Measurements from ENCODE around the gene ZNF793. TPM values are rescaled to one million over a fixed set of nuclear protein-coding genes. Genes with fewer than 3 reads are reported as not detected.

Gene ZNF793
- total and polyA plus RNA-seq, 2 experiments from 2014 or later = 8.0 to 11.4 TPM

DNA sequence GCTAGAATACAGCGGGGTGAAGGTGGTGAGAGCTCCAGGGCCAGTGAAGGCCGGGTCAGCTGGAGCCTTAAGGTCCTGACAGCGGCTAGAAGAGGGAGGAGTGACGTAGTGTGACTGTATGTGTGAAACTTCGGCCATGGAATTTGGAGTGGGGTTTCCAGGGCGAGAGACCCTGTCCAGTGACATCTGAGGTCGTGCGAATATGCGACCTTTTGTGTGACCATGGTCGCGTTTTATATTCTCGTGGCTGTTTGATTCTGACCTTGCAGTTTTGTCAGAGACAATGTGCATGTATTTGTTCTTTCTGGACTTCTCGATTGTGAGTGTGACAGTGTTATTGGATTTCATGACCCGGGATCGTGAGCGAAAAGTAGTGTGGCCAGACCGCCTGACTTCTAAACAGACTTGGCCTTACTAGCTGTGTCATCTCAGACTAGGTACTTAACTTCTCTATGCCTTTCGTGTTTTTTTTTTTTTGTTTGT is 39.1 kb upstream of the ZNF793 start:
- Mint-ChIP-seq H3K9me3 (no peaks in the 10 kb centered on the region; the same call in 2 of the 3 replicates), H3K27me3 (ENCODE audit: insufficient read depth, low read depth, poor library complexity) (peaks cover 15% of the 10 kb centered on the region), H3K4me3 (peak overlapping the region; percentile 98), H3K27ac (no peak overlapping the region; the same call in 1 of the 2 replicates), H3K36me3 (ENCODE audit: low read depth) (peaks cover 14% of the 10 kb centered on the region), H3K4me1 (peaks cover 12% of the 10 kb centered on the region)
- TF ChIP-seq, protein P1, sequence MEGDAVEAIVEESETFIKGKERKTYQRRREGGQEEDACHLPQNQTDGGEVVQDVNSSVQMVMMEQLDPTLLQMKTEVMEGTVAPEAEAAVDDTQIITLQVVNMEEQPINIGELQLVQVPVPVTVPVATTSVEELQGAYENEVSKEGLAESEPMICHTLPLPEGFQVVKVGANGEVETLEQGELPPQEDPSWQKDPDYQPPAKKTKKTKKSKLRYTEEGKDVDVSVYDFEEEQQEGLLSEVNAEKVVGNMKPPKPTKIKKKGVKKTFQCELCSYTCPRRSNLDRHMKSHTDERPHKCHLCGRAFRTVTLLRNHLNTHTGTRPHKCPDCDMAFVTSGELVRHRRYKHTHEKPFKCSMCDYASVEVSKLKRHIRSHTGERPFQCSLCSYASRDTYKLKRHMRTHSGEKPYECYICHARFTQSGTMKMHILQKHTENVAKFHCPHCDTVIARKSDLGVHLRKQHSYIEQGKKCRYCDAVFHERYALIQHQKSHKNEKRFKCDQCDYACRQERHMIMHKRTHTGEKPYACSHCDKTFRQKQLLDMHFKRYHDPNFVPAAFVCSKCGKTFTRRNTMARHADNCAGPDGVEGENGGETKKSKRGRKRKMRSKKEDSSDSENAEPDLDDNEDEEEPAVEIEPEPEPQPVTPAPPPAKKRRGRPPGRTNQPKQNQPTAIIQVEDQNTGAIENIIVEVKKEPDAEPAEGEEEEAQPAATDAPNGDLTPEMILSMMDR (conservative IDR thresholded peaks at IDR 0.05; ENCODE audit: low read depth in 2 of 2) = no peak
- TF ChIP-seq, protein P2, sequence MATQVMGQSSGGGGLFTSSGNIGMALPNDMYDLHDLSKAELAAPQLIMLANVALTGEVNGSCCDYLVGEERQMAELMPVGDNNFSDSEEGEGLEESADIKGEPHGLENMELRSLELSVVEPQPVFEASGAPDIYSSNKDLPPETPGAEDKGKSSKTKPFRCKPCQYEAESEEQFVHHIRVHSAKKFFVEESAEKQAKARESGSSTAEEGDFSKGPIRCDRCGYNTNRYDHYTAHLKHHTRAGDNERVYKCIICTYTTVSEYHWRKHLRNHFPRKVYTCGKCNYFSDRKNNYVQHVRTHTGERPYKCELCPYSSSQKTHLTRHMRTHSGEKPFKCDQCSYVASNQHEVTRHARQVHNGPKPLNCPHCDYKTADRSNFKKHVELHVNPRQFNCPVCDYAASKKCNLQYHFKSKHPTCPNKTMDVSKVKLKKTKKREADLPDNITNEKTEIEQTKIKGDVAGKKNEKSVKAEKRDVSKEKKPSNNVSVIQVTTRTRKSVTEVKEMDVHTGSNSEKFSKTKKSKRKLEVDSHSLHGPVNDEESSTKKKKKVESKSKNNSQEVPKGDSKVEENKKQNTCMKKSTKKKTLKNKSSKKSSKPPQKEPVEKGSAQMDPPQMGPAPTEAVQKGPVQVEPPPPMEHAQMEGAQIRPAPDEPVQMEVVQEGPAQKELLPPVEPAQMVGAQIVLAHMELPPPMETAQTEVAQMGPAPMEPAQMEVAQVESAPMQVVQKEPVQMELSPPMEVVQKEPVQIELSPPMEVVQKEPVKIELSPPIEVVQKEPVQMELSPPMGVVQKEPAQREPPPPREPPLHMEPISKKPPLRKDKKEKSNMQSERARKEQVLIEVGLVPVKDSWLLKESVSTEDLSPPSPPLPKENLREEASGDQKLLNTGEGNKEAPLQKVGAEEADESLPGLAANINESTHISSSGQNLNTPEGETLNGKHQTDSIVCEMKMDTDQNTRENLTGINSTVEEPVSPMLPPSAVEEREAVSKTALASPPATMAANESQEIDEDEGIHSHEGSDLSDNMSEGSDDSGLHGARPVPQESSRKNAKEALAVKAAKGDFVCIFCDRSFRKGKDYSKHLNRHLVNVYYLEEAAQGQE (IDR thresholded peaks at IDR 0.05; ENCODE audit: unreplicated experiment) = no peak
- TF ChIP-seq POLR2AphosphoS5 (IDR thresholded peaks at IDR 0.05; ENCODE audit: low read depth) (no peak; the same call in 1 of the 2 replicates), ZNF331 (CRISPR knock-in tag; IDR thresholded peaks at IDR 0.05; ENCODE audit: low read depth) (no peak), NANOG (IDR thresholded peaks at IDR 0.05; ENCODE audit: borderline replicate concordance) (no peak), EZH2phosphoT487 (IDR thresholded peaks at IDR 0.05; ENCODE audit: unreplicated experiment) (no peak), STAT1 (IDR thresholded peaks at IDR 0.05; ENCODE audit: unreplicated experiment) (no peak), CREB1 (CRISPR knock-in tag; IDR thresholded peaks at IDR 0.05; ENCODE audit: low read depth) (no peak), JUNB (IDR thresholded peaks at IDR 0.05; ENCODE audit: unreplicated experiment) (no peak), ZNF114 (CRISPR knock-in tag; IDR thresholded peaks at IDR 0.05) (no peak), EZH2 (IDR thresholded peaks at IDR 0.05; ENCODE audit: low read depth, unreplicated experiment) (no peak)
- TF ChIP-seq, protein P3, sequence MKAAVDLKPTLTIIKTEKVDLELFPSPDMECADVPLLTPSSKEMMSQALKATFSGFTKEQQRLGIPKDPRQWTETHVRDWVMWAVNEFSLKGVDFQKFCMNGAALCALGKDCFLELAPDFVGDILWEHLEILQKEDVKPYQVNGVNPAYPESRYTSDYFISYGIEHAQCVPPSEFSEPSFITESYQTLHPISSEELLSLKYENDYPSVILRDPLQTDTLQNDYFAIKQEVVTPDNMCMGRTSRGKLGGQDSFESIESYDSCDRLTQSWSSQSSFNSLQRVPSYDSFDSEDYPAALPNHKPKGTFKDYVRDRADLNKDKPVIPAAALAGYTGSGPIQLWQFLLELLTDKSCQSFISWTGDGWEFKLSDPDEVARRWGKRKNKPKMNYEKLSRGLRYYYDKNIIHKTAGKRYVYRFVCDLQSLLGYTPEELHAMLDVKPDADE (IDR thresholded peaks at IDR 0.05) = no peak
- TF ChIP-seq, protein P4, sequence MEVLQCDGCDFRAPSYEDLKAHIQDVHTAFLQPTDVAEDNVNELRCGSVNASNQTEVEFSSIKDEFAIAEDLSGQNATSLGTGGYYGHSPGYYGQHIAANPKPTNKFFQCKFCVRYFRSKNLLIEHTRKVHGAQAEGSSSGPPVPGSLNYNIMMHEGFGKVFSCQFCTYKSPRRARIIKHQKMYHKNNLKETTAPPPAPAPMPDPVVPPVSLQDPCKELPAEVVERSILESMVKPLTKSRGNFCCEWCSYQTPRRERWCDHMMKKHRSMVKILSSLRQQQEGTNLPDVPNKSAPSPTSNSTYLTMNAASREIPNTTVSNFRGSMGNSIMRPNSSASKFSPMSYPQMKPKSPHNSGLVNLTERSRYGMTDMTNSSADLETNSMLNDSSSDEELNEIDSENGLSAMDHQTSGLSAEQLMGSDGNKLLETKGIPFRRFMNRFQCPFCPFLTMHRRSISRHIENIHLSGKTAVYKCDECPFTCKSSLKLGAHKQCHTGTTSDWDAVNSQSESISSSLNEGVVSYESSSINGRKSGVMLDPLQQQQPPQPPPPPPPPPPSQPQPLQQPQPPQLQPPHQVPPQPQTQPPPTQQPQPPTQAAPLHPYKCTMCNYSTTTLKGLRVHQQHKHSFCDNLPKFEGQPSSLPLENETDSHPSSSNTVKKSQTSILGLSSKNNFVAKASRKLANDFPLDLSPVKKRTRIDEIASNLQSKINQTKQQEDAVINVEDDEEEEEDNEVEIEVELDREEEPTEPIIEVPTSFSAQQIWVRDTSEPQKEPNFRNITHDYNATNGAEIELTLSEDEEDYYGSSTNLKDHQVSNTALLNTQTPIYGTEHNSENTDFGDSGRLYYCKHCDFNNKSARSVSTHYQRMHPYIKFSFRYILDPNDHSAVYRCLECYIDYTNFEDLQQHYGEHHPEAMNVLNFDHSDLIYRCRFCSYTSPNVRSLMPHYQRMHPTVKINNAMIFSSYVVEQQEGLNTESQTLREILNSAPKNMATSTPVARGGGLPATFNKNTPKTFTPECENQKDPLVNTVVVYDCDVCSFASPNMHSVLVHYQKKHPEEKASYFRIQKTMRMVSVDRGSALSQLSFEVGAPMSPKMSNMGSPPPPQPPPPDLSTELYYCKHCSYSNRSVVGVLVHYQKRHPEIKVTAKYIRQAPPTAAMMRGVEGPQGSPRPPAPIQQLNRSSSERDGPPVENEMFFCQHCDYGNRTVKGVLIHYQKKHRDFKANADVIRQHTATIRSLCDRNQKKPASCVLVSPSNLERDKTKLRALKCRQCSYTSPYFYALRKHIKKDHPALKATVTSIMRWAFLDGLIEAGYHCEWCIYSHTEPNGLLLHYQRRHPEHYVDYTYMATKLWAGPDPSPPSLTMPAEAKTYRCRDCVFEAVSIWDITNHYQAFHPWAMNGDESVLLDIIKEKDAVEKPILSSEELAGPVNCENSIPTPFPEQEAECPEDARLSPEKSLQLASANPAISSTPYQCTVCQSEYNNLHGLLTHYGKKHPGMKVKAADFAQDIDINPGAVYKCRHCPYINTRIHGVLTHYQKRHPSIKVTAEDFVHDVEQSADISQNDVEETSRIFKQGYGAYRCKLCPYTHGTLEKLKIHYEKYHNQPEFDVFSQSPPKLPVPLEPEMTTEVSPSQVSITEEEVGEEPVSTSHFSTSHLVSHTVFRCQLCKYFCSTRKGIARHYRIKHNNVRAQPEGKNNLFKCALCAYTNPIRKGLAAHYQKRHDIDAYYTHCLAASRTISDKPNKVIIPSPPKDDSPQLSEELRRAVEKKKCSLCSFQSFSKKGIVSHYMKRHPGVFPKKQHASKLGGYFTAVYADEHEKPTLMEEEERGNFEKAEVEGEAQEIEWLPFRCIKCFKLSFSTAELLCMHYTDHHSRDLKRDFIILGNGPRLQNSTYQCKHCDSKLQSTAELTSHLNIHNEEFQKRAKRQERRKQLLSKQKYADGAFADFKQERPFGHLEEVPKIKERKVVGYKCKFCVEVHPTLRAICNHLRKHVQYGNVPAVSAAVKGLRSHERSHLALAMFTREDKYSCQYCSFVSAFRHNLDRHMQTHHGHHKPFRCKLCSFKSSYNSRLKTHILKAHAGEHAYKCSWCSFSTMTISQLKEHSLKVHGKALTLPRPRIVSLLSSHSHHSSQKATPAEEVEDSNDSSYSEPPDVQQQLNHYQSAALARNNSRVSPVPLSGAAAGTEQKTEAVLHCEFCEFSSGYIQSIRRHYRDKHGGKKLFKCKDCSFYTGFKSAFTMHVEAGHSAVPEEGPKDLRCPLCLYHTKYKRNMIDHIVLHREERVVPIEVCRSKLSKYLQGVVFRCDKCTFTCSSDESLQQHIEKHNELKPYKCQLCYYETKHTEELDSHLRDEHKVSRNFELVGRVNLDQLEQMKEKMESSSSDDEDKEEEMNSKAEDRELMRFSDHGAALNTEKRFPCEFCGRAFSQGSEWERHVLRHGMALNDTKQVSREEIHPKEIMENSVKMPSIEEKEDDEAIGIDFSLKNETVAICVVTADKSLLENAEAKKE (CRISPR knock-in tag; IDR thresholded peaks at IDR 0.05) = no peak
- Histone ChIP-seq H3K36me3 (ENCODE audit: insufficient read depth) (peaks cover 4% of the 10 kb centered on the region; the same call in 1 of the 2 replicates), H3K27ac (ENCODE audit: low read depth) (0 out of 2 replicates have a peak overlapping the region, but pooled peaks have one; percentile 55), H4K20me1 (replicated peaks; ENCODE audit: insufficient read depth) (no peaks in the 10 kb centered on the region), H3K9me2 (ENCODE audit: insufficient read depth) (no peaks in the 10 kb centered on the region), H3K4me2 (peak overlapping the region; percentile 97), H3F3A (replicated peaks; ENCODE audit: low read depth) (no peaks in the 10 kb centered on the region), H3K79me2 (replicated peaks; ENCODE audit: insufficient read depth) (no peaks in the 10 kb centered on the region; the same call in 1 of the 2 replicates), H3K4me1 (ENCODE audit: insufficient read depth) (peaks cover 7% of the 10 kb centered on the region; the same call in 1 of the 2 replicates), H2AFZ (peak overlapping the region; percentile 100; the same call in 1 of the 2 replicates), H3K27me3 (ENCODE audit: insufficient read depth) (no peaks in the 10 kb centered on the region), H3K4me3 (peak overlapping the region; percentile 99)
- no peak for DNase-seq (ENCODE audit: low spot score)
- no peak for ATAC-seq

All from GM23338 (cell line).